ENCODE measurements around the gene CMYA5.

GRCh38 chr5:79684782-79685181 lies 4.9 kb upstream of the CMYA5 start:
- TF ChIP-seq, protein P1, sequence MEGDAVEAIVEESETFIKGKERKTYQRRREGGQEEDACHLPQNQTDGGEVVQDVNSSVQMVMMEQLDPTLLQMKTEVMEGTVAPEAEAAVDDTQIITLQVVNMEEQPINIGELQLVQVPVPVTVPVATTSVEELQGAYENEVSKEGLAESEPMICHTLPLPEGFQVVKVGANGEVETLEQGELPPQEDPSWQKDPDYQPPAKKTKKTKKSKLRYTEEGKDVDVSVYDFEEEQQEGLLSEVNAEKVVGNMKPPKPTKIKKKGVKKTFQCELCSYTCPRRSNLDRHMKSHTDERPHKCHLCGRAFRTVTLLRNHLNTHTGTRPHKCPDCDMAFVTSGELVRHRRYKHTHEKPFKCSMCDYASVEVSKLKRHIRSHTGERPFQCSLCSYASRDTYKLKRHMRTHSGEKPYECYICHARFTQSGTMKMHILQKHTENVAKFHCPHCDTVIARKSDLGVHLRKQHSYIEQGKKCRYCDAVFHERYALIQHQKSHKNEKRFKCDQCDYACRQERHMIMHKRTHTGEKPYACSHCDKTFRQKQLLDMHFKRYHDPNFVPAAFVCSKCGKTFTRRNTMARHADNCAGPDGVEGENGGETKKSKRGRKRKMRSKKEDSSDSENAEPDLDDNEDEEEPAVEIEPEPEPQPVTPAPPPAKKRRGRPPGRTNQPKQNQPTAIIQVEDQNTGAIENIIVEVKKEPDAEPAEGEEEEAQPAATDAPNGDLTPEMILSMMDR (IDR thresholded peaks at IDR 0.05; ENCODE audit: poor library complexity) = no peak
- no peak for TF ChIP-seq EZH2 (IDR thresholded peaks at IDR 0.05; ENCODE audit: borderline replicate concordance)
